Head of caudate nucleus (tissue), 42 donors: ENCODE data around the gene RGL3.
"Not testable (repeated sequence)": the region's sequence is repeated elsewhere in the genome, so short reads cannot be mapped to it uniquely, and the experiment has no call there.

Experiments
- DNase-seq, 42 donors: peaks; one replicate each; pipeline versions ENCODE4 v3.0.0 to v3.0.0-alpha.2; 2020 to 2021; ENCODE audit warnings: mixed read lengths in 7 of 42
- intact Hi-C: fragments of 100-400 bp; cut with DNase I; formaldehyde crosslinking; loops from one replicate; pipeline ENCODE4 v1.15.0; 2022

The RGL3 gene

GRCh38 chr19:11451871-11452619 lies 32.9 kb upstream of the RGL3 start:
- intact Hi-C loops: no loop called here
- no peak for DNase-seq

DNA sequence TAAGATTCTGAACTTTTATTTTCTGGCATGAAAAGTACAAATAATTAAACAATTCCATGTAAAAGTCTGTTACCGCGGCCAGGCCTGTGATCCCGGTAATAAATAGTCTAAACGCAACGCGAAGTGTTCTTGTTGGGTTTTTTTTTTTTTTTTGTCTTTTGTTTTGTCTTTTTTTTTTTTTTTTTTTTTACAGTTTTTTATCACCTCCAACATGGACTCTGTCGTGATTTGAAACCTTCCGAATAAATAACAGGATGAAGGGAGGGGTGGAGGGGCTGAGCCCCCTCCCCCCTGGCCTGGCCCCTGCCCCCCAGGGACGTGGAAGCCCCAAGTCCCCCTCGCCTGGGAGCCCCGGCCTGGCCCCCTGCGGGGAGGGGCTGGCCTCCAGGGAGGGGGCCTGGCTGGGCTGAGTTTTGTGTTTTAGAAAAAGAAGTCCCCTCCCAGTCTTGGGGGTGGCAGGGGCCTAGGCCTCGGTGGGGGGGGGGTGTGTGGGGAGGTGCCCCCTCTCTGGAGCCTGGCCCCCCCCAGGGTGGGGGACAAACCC lies 32.3 kb upstream of the RGL3 start:
- intact Hi-C loops: no loop called here
- no peak for DNase-seq

GRCh38 chr19:11450570-11451326 lies 31.6 kb upstream of the RGL3 start:
- intact Hi-C loops: no loop called here
- DNase-seq: peak in 1 of 42 donors; percentile 11

- peak in 2 of 42 donors; percentile 20 to 45 for DNase-seq
- intact Hi-C loops: loop anchor here (5.0 kb wide), 2 partner anchors 33 to 157 kb away; partner anchors contain the start of gene ELAVL3
Measured at GRCh38 chr19:11448923-11449554, 29.9 kb upstream of the RGL3 start.

GRCh38 chr19:11448410-11448809 lies 29.3 kb upstream of the RGL3 start:
- DNase-seq: no peak
- intact Hi-C loops: loop anchor here (5.0 kb wide), 2 partner anchors 34 to 156 kb away; partner anchors contain the start of gene ELAVL3

DNA sequence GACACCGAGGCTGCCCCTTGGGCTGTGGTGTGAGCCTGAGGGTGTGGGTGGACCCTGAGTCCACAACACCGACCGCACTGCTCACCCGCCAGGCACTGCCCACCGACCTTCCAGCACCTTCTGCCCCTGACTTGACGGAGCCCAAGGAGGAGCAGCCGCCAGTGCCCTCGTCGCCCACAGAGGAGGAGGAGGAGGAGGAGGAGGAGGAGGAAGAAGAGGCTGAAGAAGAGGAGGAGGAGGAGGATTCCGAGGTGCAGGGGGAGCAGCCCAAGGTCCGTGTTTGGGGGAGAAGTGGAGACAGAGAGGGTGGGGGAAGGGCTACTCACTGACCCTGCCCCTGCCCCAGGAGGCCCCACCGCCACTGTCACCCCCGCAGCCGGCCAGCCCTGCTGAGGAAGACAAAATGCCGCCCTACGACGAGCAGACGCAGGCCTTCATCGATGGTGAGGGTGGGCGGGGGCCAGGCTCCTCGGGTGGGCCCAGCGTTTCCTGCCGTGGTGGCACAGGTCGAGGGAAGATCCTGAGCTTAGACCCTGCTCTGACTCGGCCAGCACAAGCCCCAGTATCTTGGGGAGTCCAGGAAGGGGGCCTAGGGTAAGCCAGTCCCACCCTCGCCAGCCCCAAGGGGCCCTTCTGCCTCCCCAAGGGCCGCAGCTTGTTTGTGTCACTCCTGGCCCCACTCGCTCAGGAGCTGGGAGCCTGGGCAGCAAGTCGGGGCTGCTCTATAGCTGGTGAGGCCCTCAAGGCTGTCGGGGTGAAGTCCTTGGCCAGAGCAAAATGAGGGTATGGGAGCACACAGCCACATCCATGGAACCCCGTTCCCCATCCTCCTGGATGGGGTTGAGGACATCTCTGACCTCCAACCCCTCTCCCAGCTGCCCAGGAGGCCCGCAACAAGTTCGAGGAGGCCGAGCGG lies 28.5 kb upstream of the RGL3 start:
- intact Hi-C loops: loop anchor here (5.0 kb wide), 2 partner anchors 35 to 155 kb away; partner anchors contain the start of gene ELAVL3
- no peak for DNase-seq

- intact Hi-C loops: loop anchor here (5.0 kb wide), 2 partner anchors 36 to 154 kb away; partner anchors contain the start of gene ELAVL3
- peak; percentile 73 to 96 (median 88) for DNase-seq
Measured at GRCh38 chr19:11446652-11447301, 27.7 kb upstream of the RGL3 start.

- peak in 2 of 42 donors; percentile 22 to 34 for DNase-seq
- intact Hi-C loops: loop anchor here (5.0 kb wide), 2 partner anchors 36 to 154 kb away; partner anchors contain the start of gene ELAVL3
Measured at GRCh38 chr19:11446271-11446651, 27.1 kb upstream of the RGL3 start.

- intact Hi-C loops: loop anchor here (5.0 kb wide), 2 partner anchors 37 to 153 kb away; partner anchors contain the start of gene ELAVL3
- no peak for DNase-seq
Measured at GRCh38 chr19:11445141-11445540, 26.0 kb upstream of the RGL3 start.

- intact Hi-C loops: no loop called here
- DNase-seq: no peak
Measured at GRCh38 chr19:11444059-11444458, 24.9 kb upstream of the RGL3 start.

- intact Hi-C loops: loop anchor here (5.0 kb wide), 1 partner anchor 61 kb away; no protein-coding TSS in a partner anchor
- DNase-seq: peak in 2 of 42 donors; percentile 30 to 58
Measured at GRCh38 chr19:11437955-11438354, 18.8 kb upstream of the RGL3 start.

GRCh38 chr19:11435833-11436313 lies 16.8 kb upstream of the RGL3 start:
- peak in 1 of 42 donors; percentile 22 for DNase-seq

GRCh38 chr19:11435057-11435832 lies 16.1 kb upstream of the RGL3 start, which contains the start of the genes ODAD3 and PRKCSH:
TSS of gene ODAD3 (minus strand) at chr19:11435121. CDS start at chr19:11435016, 105 bp downstream.
TSS of gene PRKCSH (plus strand) at chr19:11435635. CDS start at chr19:11436118, 483 bp downstream.
- peak; percentile 99 to 100 (median 100) for DNase-seq
- intact Hi-C loops: loop anchor here (5.0 kb wide), 1 partner anchor 58 kb away; no protein-coding TSS in a partner anchor

More at GRCh38 chr19:11435833-11436313, 16.8 kb upstream of the RGL3 start:
- intact Hi-C loops: loop anchor here (5.0 kb wide), 1 partner anchor 59 kb away; no protein-coding TSS in a partner anchor

DNA sequence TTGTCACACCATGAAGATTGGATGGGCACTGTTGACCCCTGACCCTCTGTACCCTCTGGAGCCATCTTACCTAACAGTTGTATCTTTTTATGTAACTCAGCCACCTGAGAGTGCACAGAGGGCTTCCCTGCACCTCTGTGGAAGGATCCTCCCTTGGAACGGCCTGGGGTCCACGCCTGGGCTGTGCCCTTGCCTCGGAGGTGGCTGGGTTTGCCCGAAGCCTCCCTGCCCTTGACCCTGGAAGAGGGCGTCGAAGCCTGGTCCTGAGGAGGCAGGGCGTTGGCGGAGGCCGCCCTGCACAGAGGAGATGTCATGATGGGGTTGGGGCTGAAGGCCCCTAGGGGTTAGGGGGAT lies 15.6 kb upstream of the RGL3 start:
- DNase-seq: no peak
- intact Hi-C loops: loop anchor here (5.0 kb wide), 1 partner anchor 57 kb away; no protein-coding TSS in a partner anchor

- intact Hi-C loops, DNase-seq: not testable (repeated sequence)
Measured at GRCh38 chr19:11433526-11433925, 14.4 kb upstream of the RGL3 start.

GRCh38 chr19:11426656-11427055 lies 7.5 kb upstream of the RGL3 start:
- intact Hi-C loops: no loop called here
- DNase-seq: no peak
